Islet of Langerhans (tissue), 1 donor: Measurements from ENCODE around the gene PAOX.

Experiments used
- FAIRE-seq: peaks from one replicate; lab custom pipeline; 2011; peaks lifted over from hg19 to GRCh38; lab: Jason Lieb, UNC

The PAOX gene

DNA sequence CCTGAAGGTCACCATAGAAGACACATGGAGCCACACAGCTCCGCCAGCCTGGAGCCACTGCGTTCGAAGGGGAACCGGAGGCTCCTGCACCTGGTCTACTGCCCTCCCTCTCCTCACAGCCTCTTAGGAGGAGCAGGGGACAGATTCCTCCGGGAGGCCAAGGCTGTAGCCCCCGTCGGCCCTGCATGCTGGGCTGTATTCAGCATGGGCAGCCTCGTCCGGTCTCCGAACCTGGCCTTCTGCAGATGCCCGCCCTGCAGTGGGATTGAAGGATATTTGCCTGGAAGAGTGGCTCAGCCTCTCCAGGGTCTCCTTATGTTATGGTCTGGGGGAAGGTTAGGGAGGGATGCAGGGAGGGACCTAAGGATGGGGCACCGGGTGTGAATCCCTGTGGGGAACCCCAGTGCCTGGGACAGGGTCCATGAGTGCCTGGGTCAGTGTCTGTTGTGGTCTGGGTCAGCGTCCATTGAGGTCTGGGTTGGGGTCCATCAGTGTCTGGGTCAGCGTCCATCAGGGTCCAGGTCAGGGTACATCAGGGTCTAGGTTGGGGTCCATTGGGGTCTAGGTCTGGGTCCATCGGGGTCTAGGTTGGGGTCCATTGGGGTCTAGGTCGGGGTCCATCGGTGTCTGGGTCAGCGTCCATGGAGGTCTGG, 61.7 kb downstream of the PAOX start:
- FAIRE-seq, result no peak
